Fibroblast of lung (primary cell): ENCODE data around the gene ATP8A1. TPM values are rescaled to one million over a fixed set of nuclear protein-coding genes. Genes with fewer than 3 reads are reported as not detected.

ENCODE experiments used
- DNase-seq, 2 donors: peaks; one replicate each; pipeline versions ENCODE4 v3.0.0 to v3.0.0-alpha.2; 2010; ENCODE audit warnings: low read depth in 2 of 2
- H2AFZ ChIP-seq: 2 replicates; pipeline ENCODE4 v1.5.1; 2012; ENCODE audit warnings: low read length, control low read depth, inconsistent platforms
- H3K27ac ChIP-seq: 2 replicates; pipeline ENCODE4 v1.5.1; 2011; ENCODE audit warnings: low read length, control low read depth; ENCODE audit not compliant: insufficient read depth
- H3K27me3 ChIP-seq: 2 replicates; pipeline ENCODE4 v1.5.1; 2011; ENCODE audit warnings: mild to moderate bottlenecking, low read length; ENCODE audit not compliant: control insufficient read depth, insufficient read depth
- H3K36me3 ChIP-seq: 2 replicates; pipeline ENCODE4 v1.5.1; 2011; ENCODE audit warnings: low read length; ENCODE audit not compliant: control insufficient read depth, insufficient read depth
- H3K4me1 ChIP-seq: 2 replicates; pipeline ENCODE4 v1.5.1; 2011; ENCODE audit warnings: low read length; ENCODE audit not compliant: control insufficient read depth, insufficient read depth; ENCODE audit errors: extremely low read depth
- H3K4me2 ChIP-seq: 2 replicates; pipeline ENCODE4 v1.5.1; 2011; ENCODE audit warnings: low read length, control low read depth; ENCODE audit not compliant: insufficient read depth; ENCODE audit errors: extremely low read depth
- H3K4me3 ChIP-seq, 4 experiments: fragments of 200-600 bp in 1 of 4; sonication (generic) in 1 of 4; replicated peaks in 1 of 4; 2 replicates each; pipeline ENCODE4 v1.5.1; 2011 to 2016; ENCODE audit warnings: low read length in 4 of 4, low read depth in 3 of 4, mild to moderate bottlenecking in 3 of 4, control low read depth in 2 of 4, inconsistent platforms in 1 of 4, mixed read lengths in 1 of 4; ENCODE audit not compliant: insufficient read depth in 1 of 4; ENCODE audit errors: control extremely low read depth in 1 of 4
- H3K79me2 ChIP-seq: 2 replicates; pipeline ENCODE4 v1.5.1; 2012; ENCODE audit warnings: mild to moderate bottlenecking, low read length, inconsistent platforms; ENCODE audit not compliant: control insufficient read depth, insufficient read depth
- H3K9ac ChIP-seq: 2 replicates; pipeline ENCODE4 v1.5.1; 2011; ENCODE audit warnings: mild to moderate bottlenecking, low read length, control low read depth; ENCODE audit not compliant: insufficient read depth
- H3K9me3 ChIP-seq: 2 replicates; pipeline ENCODE4 v1.5.1; 2012; ENCODE audit warnings: low read depth, low read length; ENCODE audit not compliant: control insufficient read depth, insufficient read depth
- H4K20me1 ChIP-seq: 2 replicates; pipeline ENCODE4 v1.5.1; 2011; ENCODE audit warnings: low read length; ENCODE audit not compliant: control insufficient read depth, insufficient read depth; ENCODE audit errors: extremely low read depth
- CTCF ChIP-seq, 2 donors: IDR thresholded peaks in 1 of 2; conservative IDR thresholded peaks in 1 of 2; 1 replicate in 1 of 2; 2 replicates in 1 of 2; pipeline ENCODE4 v1.5.1; 2011 to 2012; ENCODE audit warnings: low read length in 2 of 2, control low read depth in 1 of 2, inconsistent platforms in 1 of 2, low read depth in 1 of 2, mild to moderate bottlenecking in 1 of 2
- EZH2 ChIP-seq: IDR thresholded peaks from 2 replicates; pipeline ENCODE4 v1.5.1; 2012; ENCODE audit warnings: low read length, control low read depth, mild to moderate bottlenecking; ENCODE audit errors: missing control alignments
- polyA plus RNA-seq, 2 donors: library from polyadenylated mRNA; depleted of rRNA in 1 of 2; stranded (reverse) in 1 of 2; unstranded in 1 of 2; fragments of >200 nt; gene quantifications; 2 replicates each; pipeline ENCODE4 v1.2.1, GENCODE V29; 2011 to 2012; ENCODE audit warnings: missing spikeins in 1 of 2
- total RNA-seq: library from RNA; depleted of rRNA; stranded (reverse); fragments of >200 nt; gene quantifications from 2 replicates; pipeline ENCODE4 v1.2.1, GENCODE V29; 2014

ATP8A1 gene
- total and polyA plus RNA-seq, 2 donors (not counting 1 experiment from before 2014, with no cell fraction given): 0.36 to 4.8 TPM

DNA sequence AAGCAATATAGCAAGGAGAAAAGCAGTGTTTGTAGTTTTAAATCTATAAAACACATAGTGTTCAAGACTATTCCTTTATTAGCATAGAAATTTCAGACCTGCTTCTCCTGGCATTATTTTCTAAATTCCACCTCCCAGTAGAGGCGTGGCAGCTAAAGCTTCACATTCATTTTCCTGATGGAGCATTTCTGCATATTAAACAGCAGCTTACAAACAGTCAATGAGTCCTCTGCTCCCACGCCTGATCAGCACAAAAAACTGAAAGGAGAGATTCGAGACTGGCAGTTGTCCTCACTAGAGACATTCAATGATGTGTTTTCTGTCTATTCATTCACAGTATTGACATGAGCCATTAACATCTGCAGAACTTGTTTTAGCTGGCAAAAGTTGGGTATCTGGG lies 198.2 kb downstream of the ATP8A1 start:
- Histone ChIP-seq H4K20me1 (no peaks in the 10 kb centered on the region), H3K79me2 (no peaks in the 10 kb centered on the region), H3K27ac (no peak overlapping the region), H3K27me3 (no peaks in the 10 kb centered on the region), H3K36me3 (no peaks in the 10 kb centered on the region), H3K4me2 (no peak overlapping the region), H3K9ac (no peak overlapping the region), H3K4me1 (no peaks in the 10 kb centered on the region), H2AFZ (no peak overlapping the region), H3K9me3 (no peaks in the 10 kb centered on the region), H3K4me3 (no peak overlapping the region)
- no peak for TF ChIP-seq EZH2
- no peak for TF ChIP-seq CTCF (conservative IDR thresholded peaks at IDR 0.05 in 1 of 2, IDR thresholded peaks at IDR 0.05 in 1 of 2; ENCODE audit: low read depth in 1 of 2, low read length in 2 of 2)
- no peak for DNase-seq

GRCh38 chr4:42454755-42455420 lies 202.0 kb downstream of the ATP8A1 start:
- H3K27ac ChIP-seq: no peak overlapping the region
- no peak overlapping the region for H3K9ac ChIP-seq
- H3K79me2 ChIP-seq: no peaks in the 10 kb centered on the region
- H3K4me1 ChIP-seq: no peaks in the 10 kb centered on the region
- no peak overlapping the region for H2AFZ ChIP-seq
- DNase-seq: no peak
- H4K20me1 ChIP-seq: no peaks in the 10 kb centered on the region
- H3K9me3 ChIP-seq: no peaks in the 10 kb centered on the region
- H3K4me3 ChIP-seq: no peak overlapping the region
- TF ChIP-seq EZH2 (no peak), CTCF (conservative IDR thresholded peaks at IDR 0.05 in 1 of 2, IDR thresholded peaks at IDR 0.05 in 1 of 2; ENCODE audit: low read depth in 1 of 2, low read length in 2 of 2) (no peak)
- H3K27me3 ChIP-seq: no peaks in the 10 kb centered on the region
- no peaks in the 10 kb centered on the region for H3K36me3 ChIP-seq
- H3K4me2 ChIP-seq: no peak overlapping the region

- TF ChIP-seq CTCF (conservative IDR thresholded peaks at IDR 0.05 in 1 of 2, IDR thresholded peaks at IDR 0.05 in 1 of 2; ENCODE audit: low read depth in 1 of 2, low read length in 2 of 2) (no peak), EZH2 (no peak)
- Histone ChIP-seq H2AFZ (no peak overlapping the region), H3K9me3 (no peaks in the 10 kb centered on the region), H3K27me3 (no peaks in the 10 kb centered on the region), H3K4me1 (no peaks in the 10 kb centered on the region), H3K4me3 (no peak overlapping the region), H3K36me3 (no peaks in the 10 kb centered on the region), H3K4me2 (no peak overlapping the region), H3K27ac (no peak overlapping the region), H3K79me2 (no peaks in the 10 kb centered on the region), H4K20me1 (no peaks in the 10 kb centered on the region), H3K9ac (no peak overlapping the region)
- DNase-seq: no peak
These were observed 203.3 kb downstream of the ATP8A1 start for GRCh38 chr4:42453612-42454011.
